AG04449 (cell line): ENCODE results near the gene RELL1.

Experiments used
- CTCF ChIA-PET: fragments of 350-600 bp; formaldehyde crosslinking; extraction: SDS; loops from one replicate; lab custom pipeline; 2021; ENCODE audit warnings: antibody characterized with exemption; lab: Yijun Ruan, JAX
- POLR2A ChIA-PET: fragments of 400-600, 350-600 bp; formaldehyde crosslinking; extraction: SDS; loops from one replicate; lab custom pipeline; 2020; ENCODE audit warnings: antibody characterized with exemption, inconsistent platforms; lab: Yijun Ruan, JAX
- DNase-seq: peaks from one replicate; pipeline ENCODE4 v3.0.0-alpha.2; 2010; ENCODE audit warnings: low read depth, low spot score
- H3K4me3 ChIP-seq: 2 replicates; pipeline ENCODE4 v1.5.1; 2011; ENCODE audit warnings: low read depth, mild to moderate bottlenecking, control low read depth, low read length
- TF ChIP-seq, protein P1 (sequence below): IDR thresholded peaks from one replicate; pipeline ENCODE4 v1.5.1; 2011; ENCODE audit warnings: mild to moderate bottlenecking, moderate library complexity, low read length, control low read depth, inconsistent platforms; ENCODE audit not compliant: insufficient read depth; ENCODE audit errors: missing control alignments

RELL1 gene

GRCh38 chr4:37719021-37719420, 32.8 kb upstream of the RELL1 start:
- CTCF ChIA-PET = interaction anchor here (1.3 kb wide), 1 partner anchor 117 kb away, joined by 3 read pairs; no protein-coding TSS in a partner anchor
- no peak overlapping the region for H3K4me3 ChIP-seq
- DNase-seq = no peak
- TF ChIP-seq, protein P1, sequence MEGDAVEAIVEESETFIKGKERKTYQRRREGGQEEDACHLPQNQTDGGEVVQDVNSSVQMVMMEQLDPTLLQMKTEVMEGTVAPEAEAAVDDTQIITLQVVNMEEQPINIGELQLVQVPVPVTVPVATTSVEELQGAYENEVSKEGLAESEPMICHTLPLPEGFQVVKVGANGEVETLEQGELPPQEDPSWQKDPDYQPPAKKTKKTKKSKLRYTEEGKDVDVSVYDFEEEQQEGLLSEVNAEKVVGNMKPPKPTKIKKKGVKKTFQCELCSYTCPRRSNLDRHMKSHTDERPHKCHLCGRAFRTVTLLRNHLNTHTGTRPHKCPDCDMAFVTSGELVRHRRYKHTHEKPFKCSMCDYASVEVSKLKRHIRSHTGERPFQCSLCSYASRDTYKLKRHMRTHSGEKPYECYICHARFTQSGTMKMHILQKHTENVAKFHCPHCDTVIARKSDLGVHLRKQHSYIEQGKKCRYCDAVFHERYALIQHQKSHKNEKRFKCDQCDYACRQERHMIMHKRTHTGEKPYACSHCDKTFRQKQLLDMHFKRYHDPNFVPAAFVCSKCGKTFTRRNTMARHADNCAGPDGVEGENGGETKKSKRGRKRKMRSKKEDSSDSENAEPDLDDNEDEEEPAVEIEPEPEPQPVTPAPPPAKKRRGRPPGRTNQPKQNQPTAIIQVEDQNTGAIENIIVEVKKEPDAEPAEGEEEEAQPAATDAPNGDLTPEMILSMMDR = no peak
- POLR2A ChIA-PET = no interaction called here

DNA sequence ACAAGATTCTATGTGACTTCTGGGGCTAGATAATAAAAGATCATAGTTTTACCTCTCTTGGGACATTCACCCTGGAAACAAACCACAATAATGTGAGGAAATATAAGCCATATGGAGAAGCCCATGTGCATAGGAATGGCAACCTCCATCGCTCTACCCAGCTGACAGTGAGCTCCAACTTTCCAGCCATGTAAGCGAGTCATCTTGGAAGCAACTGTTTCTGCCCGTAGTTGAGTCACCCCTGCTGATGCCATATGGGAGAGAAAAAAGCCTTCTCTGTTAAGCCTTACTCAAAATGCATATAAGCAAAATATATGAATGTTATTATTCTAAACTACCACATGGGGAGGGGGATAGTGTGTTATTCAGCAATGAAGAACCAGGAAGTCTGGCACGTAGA, 31.4 kb upstream of the RELL1 start:
- CTCF ChIA-PET = no interaction called here
- POLR2A ChIA-PET = no interaction called here

DNA sequence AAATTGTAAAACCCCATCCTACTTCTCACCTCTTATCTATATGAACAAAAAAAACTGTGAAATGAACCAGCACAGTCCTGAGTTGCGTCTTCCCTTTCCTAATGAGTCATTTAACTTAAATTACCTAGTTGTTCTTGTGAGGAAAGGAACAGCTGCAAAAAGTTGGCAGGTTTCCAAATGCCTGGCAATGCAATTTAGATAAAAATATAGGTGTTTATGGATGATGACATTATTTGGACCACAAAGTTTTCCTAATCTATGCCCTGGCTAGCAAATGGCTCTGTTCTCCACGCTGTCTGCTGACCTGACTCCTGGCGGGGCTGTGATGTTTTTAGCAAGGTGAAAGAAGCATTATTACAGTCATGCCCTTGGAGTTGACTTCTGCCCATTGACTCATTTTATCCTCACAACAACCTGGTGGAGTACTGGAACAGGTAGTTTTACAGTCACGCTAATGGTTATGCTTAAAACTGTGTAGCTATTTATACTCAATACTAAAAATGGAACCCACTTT, 29.8 kb upstream of the RELL1 start:
- H3K4me3 ChIP-seq = no peak overlapping the region
- CTCF ChIA-PET = interaction anchor here (1.4 kb wide), 1 partner anchor 22 kb away, joined by 3 read pairs; no protein-coding TSS in a partner anchor
- POLR2A ChIA-PET = no interaction called here
- TF ChIP-seq, protein P1 = no peak
- DNase-seq = no peak

More for the DNA sequence above, 31.4 kb upstream of the RELL1 start:
- TF ChIP-seq, protein P1 = no peak
- H3K4me3 ChIP-seq = no peak overlapping the region
- no peak for DNase-seq

- CTCF ChIA-PET = interaction anchor here (0.5 kb wide), 1 partner anchor 141 kb away, joined by 3 read pairs; no protein-coding TSS in a partner anchor
- DNase-seq = no peak
- TF ChIP-seq, protein P1 = no peak
- POLR2A ChIA-PET = no interaction called here
- H3K4me3 ChIP-seq = no peak overlapping the region
These were observed 24.3 kb upstream of the RELL1 start for GRCh38 chr4:37710491-37710890.

DNA sequence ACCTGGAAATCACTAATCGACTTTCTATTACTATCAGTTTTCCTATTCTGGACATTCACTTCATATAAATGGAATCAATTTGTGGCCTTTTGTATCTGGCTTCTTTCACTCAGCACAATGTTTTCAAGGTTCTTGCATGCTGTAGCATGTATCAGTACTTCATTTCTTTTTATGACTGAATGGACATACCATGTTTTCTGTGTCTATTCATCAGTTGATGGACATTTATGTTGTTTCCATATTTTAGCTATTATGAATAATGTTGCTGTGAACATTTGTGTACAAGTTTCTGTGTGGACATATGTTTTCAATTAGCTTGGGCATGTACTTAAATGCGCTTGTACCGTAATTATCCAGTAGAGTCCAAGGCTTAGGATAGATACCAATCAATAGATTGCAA, 19.9 kb upstream of the RELL1 start:
- H3K4me3 ChIP-seq = no peak overlapping the region
- no peak for DNase-seq
- TF ChIP-seq, protein P1 = no peak
- CTCF ChIA-PET = interaction anchor here (1.9 kb wide), 1 partner anchor 10 kb away, joined by 6 read pairs; no protein-coding TSS in a partner anchor
- POLR2A ChIA-PET = no interaction called here

DNA sequence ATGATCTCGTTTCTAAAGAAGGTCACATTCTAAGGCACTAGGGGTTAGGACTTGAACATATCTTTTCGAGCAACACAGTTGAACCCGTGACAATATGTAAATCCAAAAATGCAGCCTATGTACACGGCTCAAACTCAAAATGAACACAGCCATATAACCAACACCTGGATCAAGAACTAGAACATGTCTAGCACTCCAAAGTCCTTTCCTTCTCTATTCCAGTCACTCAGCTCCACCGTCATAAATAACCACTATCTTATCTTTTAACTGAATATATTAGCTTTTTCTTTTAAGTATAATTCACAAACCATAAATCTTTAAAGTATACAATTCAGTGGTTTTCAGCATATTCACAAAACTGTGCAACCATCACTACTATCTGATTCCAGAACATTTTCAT, 19.4 kb upstream of the RELL1 start:
- no peak overlapping the region for H3K4me3 ChIP-seq
- ChIA-PET CTCF (interaction anchor here (1.9 kb wide), 1 partner anchor 10 kb away, joined by 6 read pairs; no protein-coding TSS in a partner anchor), POLR2A (no interaction called here)
- TF ChIP-seq, protein P1 = no peak
- no peak for DNase-seq
